ENCODE measurements around the gene SPTAN1. TPM values are rescaled to one million over a fixed set of nuclear protein-coding genes. Genes with fewer than 3 reads are reported as not detected.

The SPTAN1 gene
- total RNA-seq, 1 donor from 2014 or later: 240 TPM

- H3K27ac Mint-ChIP-seq: no peak overlapping the region
- H3K4me1 Mint-ChIP-seq: peaks cover 3% of the 10 kb centered on the region
- no peak for DNase-seq
- H3K4me3 Mint-ChIP-seq: no peak overlapping the region
- H3K27me3 Mint-ChIP-seq: no peaks in the 10 kb centered on the region
- peaks cover 57% of the 10 kb centered on the region for H3K36me3 Mint-ChIP-seq (ENCODE audit: low read depth)
- intact Hi-C loops (cut with micrococcal nuclease): no loop called here
- no peaks in the 10 kb centered on the region for H3K9me3 Mint-ChIP-seq
Measured at GRCh38 chr9:128625391-128626146, 73.2 kb downstream of the SPTAN1 start.

- no peaks in the 10 kb centered on the region for H3K27me3 Mint-ChIP-seq
- H3K4me1 Mint-ChIP-seq: peaks cover 3% of the 10 kb centered on the region
- no peaks in the 10 kb centered on the region for H3K9me3 Mint-ChIP-seq
- no peak for DNase-seq
- H3K36me3 Mint-ChIP-seq (ENCODE audit: low read depth): peaks cover 51% of the 10 kb centered on the region
- no peak overlapping the region for H3K27ac Mint-ChIP-seq
- H3K4me3 Mint-ChIP-seq: no peak overlapping the region
- intact Hi-C loops (cut with micrococcal nuclease): no loop called here
Measured at GRCh38 chr9:128626181-128626580, 73.8 kb downstream of the SPTAN1 start.

DNA sequence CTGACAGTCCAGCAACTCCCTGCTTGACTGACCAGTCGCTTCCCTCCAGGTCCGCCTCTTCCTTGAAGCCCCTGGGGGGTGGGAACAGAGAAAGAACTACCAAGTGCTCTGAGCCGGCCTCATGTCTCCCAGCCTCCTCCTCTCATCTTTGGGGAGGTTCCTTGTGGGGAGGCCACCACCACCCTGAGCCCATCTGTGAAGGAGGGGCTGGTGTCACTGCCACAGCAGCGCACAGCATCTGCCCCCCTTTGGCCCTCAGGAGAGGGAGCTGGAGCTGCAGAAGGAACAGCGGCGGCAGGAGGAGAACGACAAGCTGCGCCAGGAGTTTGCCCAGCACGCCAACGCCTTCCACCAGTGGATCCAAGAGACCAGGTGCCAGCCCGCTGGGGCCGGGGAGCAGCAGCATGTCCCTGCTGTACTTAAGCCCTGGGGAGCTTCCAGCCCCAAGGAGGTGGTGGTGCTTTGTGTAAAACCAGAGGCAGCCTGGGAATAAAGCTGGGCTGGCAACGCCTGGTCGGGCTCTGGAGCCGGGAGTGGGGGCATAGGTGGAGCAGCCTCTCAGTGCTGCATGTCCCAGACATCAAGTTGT is 74.8 kb downstream of the SPTAN1 start:
- H3K9me3 Mint-ChIP-seq: no peaks in the 10 kb centered on the region
- peaks cover 47% of the 10 kb centered on the region for H3K36me3 Mint-ChIP-seq (ENCODE audit: low read depth)
- H3K27ac Mint-ChIP-seq: no peak overlapping the region
- DNase-seq: no peak
- no peaks in the 10 kb centered on the region for H3K27me3 Mint-ChIP-seq
- H3K4me1 Mint-ChIP-seq: peaks cover 3% of the 10 kb centered on the region
- intact Hi-C loops (cut with micrococcal nuclease): no loop called here
- no peak overlapping the region for H3K4me3 Mint-ChIP-seq

GRCh38 chr9:128627906-128628305 is 75.5 kb downstream of the SPTAN1 start:
- Mint-ChIP-seq H3K4me1 (peaks cover 3% of the 10 kb centered on the region), H3K9me3 (no peaks in the 10 kb centered on the region), H3K36me3 (ENCODE audit: low read depth) (peaks cover 50% of the 10 kb centered on the region), H3K27me3 (no peaks in the 10 kb centered on the region), H3K27ac (no peak overlapping the region), H3K4me3 (no peak overlapping the region)
- intact Hi-C loops (cut with micrococcal nuclease): no loop called here
- DNase-seq: no peak

DNA sequence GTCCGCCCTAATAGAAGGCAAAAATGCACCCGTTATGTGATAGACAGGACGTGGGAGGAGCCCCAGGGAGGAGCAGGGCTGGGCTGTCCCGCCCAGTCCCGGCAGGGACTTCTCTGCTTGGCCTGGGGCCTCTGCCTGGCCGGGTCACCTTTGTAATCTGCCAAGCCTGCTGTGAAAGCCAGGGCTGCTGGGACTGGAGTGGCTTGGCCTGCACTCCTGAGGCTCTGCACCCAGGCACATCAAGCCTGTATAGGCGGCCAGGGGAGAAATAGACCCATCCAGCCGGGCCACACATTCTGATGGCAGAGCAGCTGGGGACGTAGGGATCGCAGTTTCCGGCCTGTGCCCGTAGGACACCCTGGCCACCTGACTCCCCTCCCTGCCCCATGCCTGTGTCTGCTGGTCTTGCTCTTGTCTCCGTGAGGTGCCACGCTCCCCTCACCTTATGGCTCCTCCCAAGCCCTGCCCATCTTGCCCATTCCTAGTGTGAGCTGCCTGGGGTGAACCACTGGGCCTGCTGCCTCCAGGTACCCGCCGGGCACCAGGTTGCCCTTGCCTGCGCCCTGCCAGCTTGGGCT is 76.2 kb downstream of the SPTAN1 start:
- peaks cover 3% of the 10 kb centered on the region for H3K4me1 Mint-ChIP-seq
- no peak overlapping the region for H3K27ac Mint-ChIP-seq
- DNase-seq: no peak
- peaks cover 54% of the 10 kb centered on the region for H3K36me3 Mint-ChIP-seq (ENCODE audit: low read depth)
- H3K4me3 Mint-ChIP-seq: no peak overlapping the region
- intact Hi-C loops (cut with micrococcal nuclease): no loop called here
- no peaks in the 10 kb centered on the region for H3K9me3 Mint-ChIP-seq
- H3K27me3 Mint-ChIP-seq: no peaks in the 10 kb centered on the region

- intact Hi-C loops (cut with micrococcal nuclease): no loop called here
- Mint-ChIP-seq H3K4me3 (no peak overlapping the region), H3K4me1 (peaks cover 3% of the 10 kb centered on the region), H3K27ac (no peak overlapping the region), H3K9me3 (no peaks in the 10 kb centered on the region), H3K27me3 (no peaks in the 10 kb centered on the region), H3K36me3 (ENCODE audit: low read depth) (peaks cover 58% of the 10 kb centered on the region)
- DNase-seq: no peak
Measured at GRCh38 chr9:128629136-128629535, 76.7 kb downstream of the SPTAN1 start.

- Mint-ChIP-seq H3K36me3 (ENCODE audit: low read depth) (peaks cover 52% of the 10 kb centered on the region), H3K27me3 (no peaks in the 10 kb centered on the region), H3K9me3 (no peaks in the 10 kb centered on the region), H3K4me1 (peaks cover 3% of the 10 kb centered on the region), H3K4me3 (no peak overlapping the region), H3K27ac (no peak overlapping the region)
- no peak for DNase-seq
- intact Hi-C loops (cut with micrococcal nuclease): no loop called here
Measured at GRCh38 chr9:128629852-128630545, 77.6 kb downstream of the SPTAN1 start.

GRCh38 chr9:128631636-128632035 is 79.2 kb downstream of the SPTAN1 start:
- intact Hi-C loops (cut with micrococcal nuclease): no loop called here
- DNase-seq: no peak
- H3K36me3 Mint-ChIP-seq (ENCODE audit: low read depth): peaks cover 36% of the 10 kb centered on the region
- no peak overlapping the region for H3K27ac Mint-ChIP-seq
- H3K4me1 Mint-ChIP-seq: peaks cover 3% of the 10 kb centered on the region
- H3K27me3 Mint-ChIP-seq: no peaks in the 10 kb centered on the region
- no peaks in the 10 kb centered on the region for H3K9me3 Mint-ChIP-seq
- H3K4me3 Mint-ChIP-seq: no peak overlapping the region

DNA sequence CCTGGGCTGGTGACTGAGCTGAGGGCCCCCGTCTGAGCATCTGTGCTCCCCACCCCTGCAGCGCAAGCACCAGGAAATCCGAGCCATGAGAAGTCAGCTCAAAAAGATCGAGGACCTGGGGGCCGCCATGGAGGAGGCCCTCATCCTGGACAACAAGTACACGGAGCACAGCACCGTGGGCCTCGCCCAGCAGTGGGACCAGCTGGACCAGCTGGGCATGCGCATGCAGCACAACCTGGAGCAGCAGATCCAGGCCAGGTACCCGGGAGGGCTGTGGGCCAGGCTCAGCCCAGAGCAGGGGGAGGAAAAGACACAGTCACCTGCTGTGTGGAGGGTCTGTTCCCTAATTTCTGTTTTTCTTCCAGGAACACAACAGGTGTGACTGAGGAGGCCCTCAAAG is 79.7 kb downstream of the SPTAN1 start:
- no peak overlapping the region for H3K27ac Mint-ChIP-seq
- DNase-seq: no peak
- H3K9me3 Mint-ChIP-seq: no peaks in the 10 kb centered on the region
- H3K4me3 Mint-ChIP-seq: no peak overlapping the region
- no peaks in the 10 kb centered on the region for H3K27me3 Mint-ChIP-seq
- peaks cover 3% of the 10 kb centered on the region for H3K4me1 Mint-ChIP-seq
- intact Hi-C loops (cut with micrococcal nuclease): no loop called here
- H3K36me3 Mint-ChIP-seq (ENCODE audit: low read depth): peaks cover 34% of the 10 kb centered on the region

- Mint-ChIP-seq H3K27me3 (no peaks in the 10 kb centered on the region), H3K9me3 (no peaks in the 10 kb centered on the region), H3K4me3 (no peak overlapping the region), H3K27ac (no peak overlapping the region), H3K4me1 (peaks cover 3% of the 10 kb centered on the region), H3K36me3 (ENCODE audit: low read depth) (peaks cover 33% of the 10 kb centered on the region)
- intact Hi-C loops (cut with micrococcal nuclease): no loop called here
- no peak for DNase-seq
Measured at GRCh38 chr9:128632486-128632885, 80.1 kb downstream of the SPTAN1 start.

DNA sequence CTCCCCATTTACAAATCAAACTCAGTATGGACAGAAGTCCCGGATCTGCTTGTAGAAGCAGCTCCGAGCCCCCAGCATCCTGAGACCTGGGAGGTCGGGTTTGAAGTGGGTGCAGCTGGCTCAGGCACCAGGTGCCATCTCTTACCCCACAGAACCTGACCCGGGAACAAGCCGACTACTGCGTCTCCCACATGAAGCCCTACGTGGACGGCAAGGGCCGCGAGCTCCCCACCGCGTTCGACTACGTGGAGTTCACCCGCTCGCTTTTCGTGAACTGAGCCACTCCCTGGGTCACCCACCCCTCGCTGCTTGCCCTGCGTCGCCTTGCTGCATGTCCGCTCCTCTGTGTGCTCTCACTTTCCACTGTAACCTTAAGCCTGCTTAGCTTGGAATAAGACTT is 80.7 kb downstream of the SPTAN1 start:
- Mint-ChIP-seq H3K4me3 (no peak overlapping the region), H3K9me3 (no peaks in the 10 kb centered on the region), H3K27ac (no peak overlapping the region), H3K36me3 (ENCODE audit: low read depth) (peaks cover 28% of the 10 kb centered on the region), H3K27me3 (no peaks in the 10 kb centered on the region), H3K4me1 (peaks cover 3% of the 10 kb centered on the region)
- no peak for DNase-seq
- intact Hi-C loops (cut with micrococcal nuclease): no loop called here

DNA sequence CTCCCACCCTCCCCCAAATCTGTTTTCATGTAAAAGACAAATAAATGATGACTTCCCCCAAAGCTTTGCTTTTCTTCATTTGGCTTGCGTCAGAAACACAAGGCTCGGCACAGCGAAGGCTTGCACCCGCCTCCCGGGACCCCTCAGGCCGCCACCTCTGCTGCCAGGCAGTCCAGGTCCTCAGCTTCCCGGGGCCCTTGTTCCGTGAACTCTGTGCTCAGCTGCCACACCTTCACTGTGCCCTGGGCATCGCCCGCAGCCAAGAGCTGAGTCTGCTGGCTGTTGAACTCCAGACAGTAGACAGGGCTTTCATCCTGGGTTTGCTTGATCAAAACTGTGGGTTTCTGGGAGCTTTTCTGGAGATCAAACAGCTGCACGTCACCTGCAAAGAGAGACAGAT is 81.2 kb downstream of the SPTAN1 start:
- no peaks in the 10 kb centered on the region for H3K27me3 Mint-ChIP-seq
- no peak overlapping the region for H3K27ac Mint-ChIP-seq
- no peaks in the 10 kb centered on the region for H3K9me3 Mint-ChIP-seq
- H3K36me3 Mint-ChIP-seq (ENCODE audit: low read depth): peaks cover 28% of the 10 kb centered on the region
- DNase-seq: no peak
- intact Hi-C loops (cut with micrococcal nuclease): no loop called here
- H3K4me1 Mint-ChIP-seq: peaks cover 3% of the 10 kb centered on the region
- H3K4me3 Mint-ChIP-seq: no peak overlapping the region

DNA sequence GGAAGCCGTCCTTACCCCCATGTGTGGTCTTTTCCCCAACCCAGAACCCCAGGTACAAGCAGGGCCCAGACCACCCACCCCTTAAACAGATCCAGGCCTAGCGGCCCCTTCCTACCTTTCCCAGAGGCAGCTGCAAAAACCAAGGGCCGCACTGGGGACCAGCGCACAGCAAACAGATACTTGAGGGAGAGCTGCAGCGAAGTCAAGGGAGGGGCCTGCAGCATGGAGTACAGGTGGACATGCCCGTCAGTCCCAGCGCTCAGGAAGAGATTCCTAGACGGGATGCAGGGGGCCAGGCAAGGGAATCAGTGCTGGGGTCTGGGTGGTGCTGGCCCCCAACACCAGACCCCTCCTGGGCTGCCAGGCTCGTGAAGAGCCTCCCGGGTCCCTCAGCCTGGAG is 81.7 kb downstream of the SPTAN1 start:
- no peak overlapping the region for H3K27ac Mint-ChIP-seq
- intact Hi-C loops (cut with micrococcal nuclease): no loop called here
- H3K9me3 Mint-ChIP-seq: no peaks in the 10 kb centered on the region
- no peaks in the 10 kb centered on the region for H3K4me1 Mint-ChIP-seq
- no peak overlapping the region for H3K4me3 Mint-ChIP-seq
- DNase-seq: no peak
- no peaks in the 10 kb centered on the region for H3K27me3 Mint-ChIP-seq
- peaks cover 27% of the 10 kb centered on the region for H3K36me3 Mint-ChIP-seq (ENCODE audit: low read depth)

- Mint-ChIP-seq H3K27me3 (no peaks in the 10 kb centered on the region), H3K9me3 (no peaks in the 10 kb centered on the region), H3K4me3 (no peak overlapping the region), H3K4me1 (no peaks in the 10 kb centered on the region), H3K27ac (no peak overlapping the region), H3K36me3 (ENCODE audit: low read depth) (peaks cover 26% of the 10 kb centered on the region)
- no peak for DNase-seq
- intact Hi-C loops (cut with micrococcal nuclease): no loop called here
Measured at GRCh38 chr9:128634651-128635262, 82.4 kb downstream of the SPTAN1 start.
